K562 (cell line): ENCODE data around the gene KCNK4. TPM values are rescaled to one million over a fixed set of nuclear protein-coding genes. Genes with fewer than 3 reads are reported as not detected.

ENCODE experiments used
- ARID1B ChIP-seq: fragments of 450-650 bp; IDR thresholded peaks from 2 replicates; pipeline ENCODE4 v1.6.1; 2016; ENCODE audit warnings: antibody characterized with exemption, mild to moderate bottlenecking, inconsistent platforms
- CBFB ChIP-seq: sonication (generic); formaldehyde crosslinking; IDR thresholded peaks from 2 replicates; pipeline ENCODE4 v1.4.0; 2020; ENCODE audit warnings: mild to moderate bottlenecking, missing genetic modification reagents
- CEBPG ChIP-seq, 3 experiments: fragments of 200-800 bp in 1 of 3; sonication (Bioruptor generic) in 1 of 3; sonication (generic) in 1 of 3; formaldehyde crosslinking in 1 of 3; IDR thresholded peaks in 2 of 3; conservative IDR thresholded peaks in 1 of 3; 2 replicates each; pipeline versions ENCODE4 v1.6.1 to v1.8.0; 2016 to 2022; ENCODE audit warnings: missing compliant biosample characterization in 2 of 3, missing genetic modification characterization in 2 of 3, mild to moderate bottlenecking in 1 of 3, missing genetic modification reagents in 1 of 3
- HNRNPL ChIP-seq: fragments of 200-400 bp; formaldehyde crosslinking; IDR thresholded peaks from 2 replicates; pipeline ENCODE4 v1.6.1; 2017; ENCODE audit warnings: low read depth, mild to moderate bottlenecking, low read length
- RFX1 ChIP-seq: fragments of 450-650 bp; IDR thresholded peaks from 2 replicates; pipeline ENCODE4 v1.6.1; 2016; ENCODE audit warnings: mild to moderate bottlenecking, moderate library complexity
- SLC30A9 ChIP-seq: fragments of 250-450 bp; sonication (Bioruptor Pico); IDR thresholded peaks from 2 replicates; pipeline ENCODE4 v1.8.0; 2022; ENCODE audit warnings: mild to moderate bottlenecking, moderate library complexity
- SRSF1 ChIP-seq: fragments of 200-400 bp; formaldehyde crosslinking; IDR thresholded peaks from 2 replicates; pipeline ENCODE4 v1.6.1; 2017; ENCODE audit warnings: mild to moderate bottlenecking, low read depth, low read length, moderate library complexity
- SRSF3 ChIP-seq: fragments of 200-400 bp; formaldehyde crosslinking; IDR thresholded peaks from 2 replicates; pipeline ENCODE4 v1.6.1; 2016; ENCODE audit warnings: mild to moderate bottlenecking, low read length, moderate library complexity; ENCODE audit not compliant: insufficient read depth
- STAT6 ChIP-seq: sonication (generic); formaldehyde crosslinking; IDR thresholded peaks from 2 replicates; pipeline ENCODE4 v1.8.1; 2023; ENCODE audit warnings: mild to moderate bottlenecking, missing genetic modification reagents
- TCF7L2 ChIP-seq: fragments of 150-350 bp; IDR thresholded peaks from 2 replicates; pipeline ENCODE4 v1.6.1; 2016; ENCODE audit warnings: low read depth, mild to moderate bottlenecking, low read length, moderate library complexity
- ZBTB49 ChIP-seq: sonication (generic); formaldehyde crosslinking; IDR thresholded peaks from 2 replicates; pipeline ENCODE4 v1.8.0; 2022; ENCODE audit warnings: missing genetic modification reagents, mild to moderate bottlenecking, borderline replicate concordance
- ZNF217 ChIP-seq: sonication (generic); formaldehyde crosslinking; IDR thresholded peaks from 2 replicates; pipeline ENCODE4 v1.8.0; 2022; ENCODE audit warnings: mild to moderate bottlenecking, missing genetic modification reagents
- ZNF57 ChIP-seq: fragments of 450-650 bp; formaldehyde crosslinking; IDR thresholded peaks from 2 replicates; pipeline ENCODE4 v1.4.0; 2020; ENCODE audit warnings: mild to moderate bottlenecking, moderate library complexity
- ZNF707 ChIP-seq: fragments of 250-450 bp; sonication (Bioruptor Pico); conservative IDR thresholded peaks from 2 replicates; pipeline ENCODE4 v1.8.0; 2022; ENCODE audit warnings: inconsistent platforms, mild to moderate bottlenecking, moderate library complexity
- polyA plus RNA-seq, 8 experiments: library from polyadenylated mRNA; depleted of rRNA in 4 of 8; stranded (reverse) in 5 of 8; unstranded in 3 of 8; fragments of >200 nt; fragmentation: Nextera tagmentation in 2 of 8; fragmentation: Illumina TruSeq in 1 of 8; extraction: Ambion mirVana in 2 of 8; extraction: Trizol in 1 of 8; gene quantifications; 2 replicates each; pipeline versions ENCODE4 v1.2.1 to v1.2.3, GENCODE V29; 2011 to 2014; ENCODE audit warnings: inconsistent platforms in 1 of 8, missing spikeins in 1 of 8
- total RNA-seq, 7 experiments: library from RNA; depleted of rRNA in 6 of 7; stranded (reverse); fragments of >200 nt in 6 of 7; fragmentation: Illumina TruSeq in 2 of 7; extraction: Trizol in 2 of 7; gene quantifications; 2 replicates each; pipeline versions ENCODE4 v1.2.1 to v1.2.3, GENCODE V29; 2011 to 2021; ENCODE audit warnings: low replicate concordance in 1 of 7
- TF ChIP-seq, protein P1 (sequence below): fragments of 450-650 bp; IDR thresholded peaks from one replicate; pipeline ENCODE4 v1.6.1; 2018; ENCODE audit warnings: mild to moderate bottlenecking, moderate library complexity; ENCODE audit not compliant: partially characterized antibody
- TF ChIP-seq, protein P2 (sequence below), 2 experiments: fragments of 200-800 bp in 1 of 2; sonication (Bioruptor generic) in 1 of 2; sonication (generic) in 1 of 2; formaldehyde crosslinking in 1 of 2; IDR thresholded peaks in 1 of 2; conservative IDR thresholded peaks in 1 of 2; 2 replicates each; pipeline versions ENCODE4 v1.5.0 to v1.6.1; 2016 to 2020; ENCODE audit warnings: missing compliant biosample characterization in 1 of 2, missing genetic modification characterization in 1 of 2, missing genetic modification reagents in 1 of 2

Gene KCNK4
- total and polyA plus RNA-seq, 9 of the 15 experiments (the other 6 are each of a cell fraction or from before 2014, with no cell fraction given), result not detected

DNA sequence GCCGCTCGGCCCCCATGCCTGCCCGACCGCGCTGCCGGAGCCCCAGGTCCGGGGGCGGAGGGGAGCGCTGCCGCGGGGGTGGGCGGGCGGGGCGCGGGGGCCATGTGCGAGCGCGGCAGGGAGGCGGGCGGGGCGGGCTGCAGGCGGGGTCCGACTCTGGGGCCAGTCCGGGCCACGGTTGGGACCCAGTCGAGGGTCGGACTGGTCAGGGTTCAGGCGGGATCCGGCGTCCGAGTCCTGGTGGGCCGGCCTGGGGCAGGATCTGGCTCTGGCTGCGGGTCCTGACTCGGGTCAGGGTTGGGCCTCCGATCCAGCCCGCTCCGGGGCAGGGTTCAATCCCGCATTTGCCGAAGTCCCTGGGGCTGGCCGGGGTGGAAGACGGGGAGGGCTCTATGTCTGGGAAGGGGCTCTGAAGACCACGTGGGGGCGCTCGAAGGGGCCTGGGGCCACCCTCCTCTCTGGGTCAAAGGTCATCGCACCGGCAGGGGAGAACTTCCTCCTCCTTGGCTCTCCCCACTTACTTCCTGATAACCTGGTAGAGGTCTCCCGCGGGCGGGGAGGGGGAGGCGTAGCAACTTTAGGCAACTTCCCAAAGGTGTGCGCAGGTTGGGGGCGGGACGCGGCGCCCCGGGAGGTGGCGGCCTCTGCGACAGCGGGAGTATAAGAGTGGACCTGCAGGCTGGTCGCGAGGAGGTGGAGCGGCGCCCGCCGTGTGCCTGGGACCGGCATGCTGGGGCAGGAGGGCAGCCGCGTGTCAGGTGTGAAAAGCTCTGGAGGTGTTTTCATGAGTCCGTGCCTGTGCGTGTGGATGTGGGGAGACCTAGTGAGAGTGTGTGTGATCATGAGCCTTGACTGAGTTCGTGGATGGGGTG lies 14.8 kb downstream of the KCNK4 start (continued):
- no peak for TF ChIP-seq ZBTB49 (CRISPR knock-in tag)
- TF ChIP-seq, protein P1, sequence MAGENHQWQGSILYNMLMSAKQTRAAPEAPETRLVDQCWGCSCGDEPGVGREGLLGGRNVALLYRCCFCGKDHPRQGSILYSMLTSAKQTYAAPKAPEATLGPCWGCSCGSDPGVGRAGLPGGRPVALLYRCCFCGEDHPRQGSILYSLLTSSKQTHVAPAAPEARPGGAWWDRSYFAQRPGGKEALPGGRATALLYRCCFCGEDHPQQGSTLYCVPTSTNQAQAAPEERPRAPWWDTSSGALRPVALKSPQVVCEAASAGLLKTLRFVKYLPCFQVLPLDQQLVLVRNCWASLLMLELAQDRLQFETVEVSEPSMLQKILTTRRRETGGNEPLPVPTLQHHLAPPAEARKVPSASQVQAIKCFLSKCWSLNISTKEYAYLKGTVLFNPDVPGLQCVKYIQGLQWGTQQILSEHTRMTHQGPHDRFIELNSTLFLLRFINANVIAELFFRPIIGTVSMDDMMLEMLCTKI, result no peak
- no peak for TF ChIP-seq STAT6 (CRISPR knock-in tag)
- TF ChIP-seq ZNF707, result no peak
- TF ChIP-seq ZNF217, result no peak
- no peak for TF ChIP-seq HNRNPL
- TF ChIP-seq SRSF3, result no peak
- no peak for TF ChIP-seq SRSF1
- no peak for TF ChIP-seq ZNF57 (CRISPR knock-in tag)
- TF ChIP-seq CBFB (CRISPR knock-in tag), result no peak
- no peak for TF ChIP-seq SLC30A9 (CRISPR knock-in tag)
- TF ChIP-seq, protein P2, sequence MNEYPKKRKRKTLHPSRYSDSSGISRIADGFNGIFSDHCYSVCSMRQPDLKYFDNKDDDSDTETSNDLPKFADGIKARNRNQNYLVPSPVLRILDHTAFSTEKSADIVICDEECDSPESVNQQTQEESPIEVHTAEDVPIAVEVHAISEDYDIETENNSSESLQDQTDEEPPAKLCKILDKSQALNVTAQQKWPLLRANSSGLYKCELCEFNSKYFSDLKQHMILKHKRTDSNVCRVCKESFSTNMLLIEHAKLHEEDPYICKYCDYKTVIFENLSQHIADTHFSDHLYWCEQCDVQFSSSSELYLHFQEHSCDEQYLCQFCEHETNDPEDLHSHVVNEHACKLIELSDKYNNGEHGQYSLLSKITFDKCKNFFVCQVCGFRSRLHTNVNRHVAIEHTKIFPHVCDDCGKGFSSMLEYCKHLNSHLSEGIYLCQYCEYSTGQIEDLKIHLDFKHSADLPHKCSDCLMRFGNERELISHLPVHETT (CRISPR knock-in tag; conservative IDR thresholded peaks at IDR 0.05 in 1 of 2, IDR thresholded peaks at IDR 0.05 in 1 of 2), result peak in 1 of 2 experiments; percentile 80; a peak in 2 of 4 replicates
- TF ChIP-seq TCF7L2, result no peak
- peak; percentile 32 for TF ChIP-seq ARID1B
- no peak for TF ChIP-seq RFX1
- no peak for TF ChIP-seq CEBPG (CRISPR knock-in tag; IDR thresholded peaks at IDR 0.05)
- TF ChIP-seq CEBPG (tag; conservative IDR thresholded peaks at IDR 0.05 in 1 of 2, IDR thresholded peaks at IDR 0.05 in 1 of 2), result no peak
